Measurements from ENCODE around the gene HES2. TPM values are rescaled to one million over a fixed set of nuclear protein-coding genes. Genes with fewer than 3 reads are reported as not detected.
A peak's percentile ranks its signal among the peaks of the same experiment; 100 is the strongest.
"Not testable (repeated sequence)": the region's sequence is repeated elsewhere in the genome, so short reads cannot be mapped to it uniquely, and the experiment has no call there.

HES2 gene
- total RNA-seq, 1 experiment from 2014 or later = under 0.01 TPM

- no peak for DNase-seq (ENCODE audit: low read depth)
Observed at GRCh38 chr1:6454856-6455751, 35.4 kb upstream of the HES2 start.

GRCh38 chr1:6453895-6454855, 34.5 kb upstream of the HES2 start:
- not testable (repeated sequence) for DNase-seq (ENCODE audit: low read depth)

GRCh38 chr1:6450943-6451373, 31.2 kb upstream of the HES2 start:
- no peak for DNase-seq (ENCODE audit: low read depth)

- not testable (repeated sequence) for DNase-seq (ENCODE audit: low read depth)
Observed at GRCh38 chr1:6450486-6450885, 30.8 kb upstream of the HES2 start.

GRCh38 chr1:6450005-6450450, 30.3 kb upstream of the HES2 start:
- no peak for DNase-seq (ENCODE audit: low read depth)

GRCh38 chr1:6448749-6449631, 29.3 kb upstream of the HES2 start:
- no peak for DNase-seq (ENCODE audit: low read depth)

- no peak for DNase-seq (ENCODE audit: low read depth)
Observed at GRCh38 chr1:6447818-6448748, 28.4 kb upstream of the HES2 start.

- no peak for DNase-seq (ENCODE audit: low read depth)
Observed at GRCh38 chr1:6447016-6447817, 27.5 kb upstream of the HES2 start.

GRCh38 chr1:6446665-6447015, 26.9 kb upstream of the HES2 start:
- no peak for DNase-seq (ENCODE audit: low read depth)

- not testable (repeated sequence) for DNase-seq (ENCODE audit: low read depth)
Observed at GRCh38 chr1:6445929-6446328, 26.2 kb upstream of the HES2 start.

- peak; percentile 21 for DNase-seq (ENCODE audit: low read depth)
Observed at GRCh38 chr1:6445062-6445763, 25.5 kb upstream of the HES2 start.

GRCh38 chr1:6444377-6444776, 24.7 kb upstream of the HES2 start:
- DNase-seq (ENCODE audit: low read depth) = no peak

- DNase-seq (ENCODE audit: low read depth) = no peak
Observed at GRCh38 chr1:6443339-6444115, 23.8 kb upstream of the HES2 start.

- no peak for DNase-seq (ENCODE audit: low read depth)
Observed at GRCh38 chr1:6441586-6441985, 21.9 kb upstream of the HES2 start.

GRCh38 chr1:6440198-6441126, 20.7 kb upstream of the HES2 start:
- peak; percentile 49 for DNase-seq (ENCODE audit: low read depth)

- peak; percentile 40 for DNase-seq (ENCODE audit: low read depth)
Observed at GRCh38 chr1:6438047-6438525, 18.4 kb upstream of the HES2 start.
